NCI-H524 treated with DMSO at 0.1 percent for 48 hours (cell line): ENCODE measurements around the gene TXNRD2.
"Not testable (repeated sequence)": the region's sequence is repeated elsewhere in the genome, so short reads cannot be mapped to it uniquely, and the experiment has no call there.

Source experiments
- DNase-seq: peaks from one replicate; lab custom pipeline; 2025; lab: John Stamatoyannopoulos, UW

The TXNRD2 gene

GRCh38 chr22:19948057-19948760 lies 6.6 kb upstream of the TXNRD2 start:
- no peak for DNase-seq

GRCh38 chr22:19943082-19944026 lies 1.7 kb upstream of the TXNRD2 start:
- DNase-seq, result peak; percentile 20

GRCh38 chr22:19942157-19943081 lies 801 bp upstream of the TXNRD2 start:
- no peak for DNase-seq

- no peak for DNase-seq
Measured at GRCh38 chr22:19940536-19941364, 868 bp downstream of the TXNRD2 start.

GRCh38 chr22:19937616-19938473 lies 3.8 kb downstream of the TXNRD2 start:
- no peak for DNase-seq

- DNase-seq, result no peak
Measured at GRCh38 chr22:19936513-19936912, 5.1 kb downstream of the TXNRD2 start.

- DNase-seq, result not testable (repeated sequence)
Measured at GRCh38 chr22:19935123-19935718, 6.4 kb downstream of the TXNRD2 start.

- DNase-seq, result no peak
Measured at GRCh38 chr22:19933341-19934241, 8.0 kb downstream of the TXNRD2 start.

- DNase-seq, result no peak
Measured at GRCh38 chr22:19932367-19933206, 9.0 kb downstream of the TXNRD2 start.

GRCh38 chr22:19931514-19931913 lies 10.1 kb downstream of the TXNRD2 start:
- DNase-seq, result no peak

- no peak for DNase-seq
Measured at GRCh38 chr22:19930551-19931486, 10.8 kb downstream of the TXNRD2 start.

GRCh38 chr22:19929586-19930550 lies 11.8 kb downstream of the TXNRD2 start:
- DNase-seq, result no peak

GRCh38 chr22:19928207-19928606 lies 13.4 kb downstream of the TXNRD2 start:
- DNase-seq, result no peak

GRCh38 chr22:19927696-19928095 lies 13.9 kb downstream of the TXNRD2 start:
- DNase-seq, result no peak

- not testable (repeated sequence) for DNase-seq
Measured at GRCh38 chr22:19926028-19926427, 15.6 kb downstream of the TXNRD2 start.
